Spleen (tissue), 11 donors: ENCODE data around the gene DCAF5. TPM values are rescaled to one million over a fixed set of nuclear protein-coding genes. Genes with fewer than 3 reads are reported as not detected.
A peak's percentile ranks its signal among the peaks of the same experiment; 100 is the strongest.

ENCODE experiments used
- DNase-seq: peaks from one replicate; pipeline ENCODE4 v3.0.0-alpha.2; 2020
- H3K27ac ChIP-seq, 8 donors: fragments of 200-600 bp; sonication (generic) in 7 of 8; 1 replicate in 4 of 8; 2 replicates in 4 of 8; pipeline versions ENCODE4 v1.5.0 to v1.8.0; 2016 to 2021; ENCODE audit warnings: inconsistent platforms in 4 of 8, mild to moderate bottlenecking in 4 of 8, moderate library complexity in 1 of 8
- H3K27me3 ChIP-seq, 7 donors: fragments of 200-600 bp; sonication (generic) in 6 of 7; replicated peaks in 1 of 7; 1 replicate in 4 of 7; 2 replicates in 3 of 7; pipeline versions ENCODE4 v1.5.0 to v1.8.0; 2016 to 2021; ENCODE audit warnings: inconsistent platforms in 3 of 7, mild to moderate bottlenecking in 1 of 7
- H3K36me3 ChIP-seq, 6 donors: fragments of 200-600 bp; sonication (generic) in 5 of 6; 1 replicate in 4 of 6; 2 replicates in 2 of 6; pipeline versions ENCODE4 v1.5.0 to v1.8.0; 2016 to 2021; ENCODE audit warnings: inconsistent platforms in 2 of 6
- H3K4me1 ChIP-seq, 6 donors: fragments of 200-600 bp; sonication (generic) in 5 of 6; 1 replicate in 3 of 6; 2 replicates in 3 of 6; pipeline versions ENCODE4 v1.5.0 to v1.8.0; 2016 to 2021; ENCODE audit warnings: inconsistent platforms in 3 of 6
- H3K4me3 ChIP-seq, 8 donors: fragments of 200-600 bp; sonication (generic) in 7 of 8; 1 replicate in 4 of 8; 2 replicates in 4 of 8; pipeline versions ENCODE4 v1.5.0 to v1.8.0; 2016 to 2021; ENCODE audit warnings: inconsistent platforms in 4 of 8, mild to moderate bottlenecking in 4 of 8, moderate library complexity in 2 of 8
- H3K9me3 ChIP-seq, 8 donors: fragments of 200-600 bp; sonication (generic) in 7 of 8; 1 replicate in 4 of 8; 2 replicates in 4 of 8; pipeline versions ENCODE4 v1.5.0 to v1.8.0; 2016 to 2021; ENCODE audit warnings: inconsistent platforms in 4 of 8
- CTCF ChIP-seq, 11 experiments: fragments of 200-600 bp in 7 of 11; fragments of 450-650 bp in 4 of 11; sonication (generic) in 4 of 11; IDR thresholded peaks in 8 of 11; conservative IDR thresholded peaks in 3 of 11; 1 replicate in 7 of 11; 2 replicates in 4 of 11; pipeline versions ENCODE4 v1.4.0 to v1.8.0; 2016 to 2021; ENCODE audit warnings: antibody characterized with exemption in 11 of 11, inconsistent platforms in 4 of 11, mild to moderate bottlenecking in 1 of 11
- POLR2A ChIP-seq, 3 donors: fragments of 450-650 bp; IDR thresholded peaks; one replicate each; pipeline ENCODE4 v1.5.1; 2017; ENCODE audit warnings: antibody characterized with exemption in 3 of 3, mild to moderate bottlenecking in 1 of 3
- POLR2AphosphoS5 ChIP-seq, 3 donors: sonication (generic); formaldehyde crosslinking; IDR thresholded peaks; one replicate each; pipeline ENCODE4 v1.5.1; 2017; ENCODE audit warnings: antibody characterized with exemption in 3 of 3
- WGBS, 5 donors: extraction: QIAGEN DNeasy Blood & Tissue Kit in 3 of 5; methylation state at CpG; one replicate each; pipeline versions ENCODE4 v1.1.5 to v1.1.7; 2013 to 2018; 5-methylcytosine and 5-hydroxymethylcytosine counted together
- intact Hi-C: fragments of 100-400 bp; cut with DNase I; formaldehyde crosslinking; loops from one replicate; pipeline ENCODE4 v1.15.0; 2023; ENCODE audit warnings: low total_unique reads
- polyA plus RNA-seq, 3 donors: library from polyadenylated mRNA; stranded (reverse); fragments of 200-250 nt; gene quantifications; one replicate each; pipeline ENCODE4 v1.2.1, GENCODE V29; 2013
- total RNA-seq, 7 donors: library from RNA; depleted of rRNA in 3 of 7; stranded (reverse); fragments of >200 nt in 3 of 7; fragmentation: NEBNext Ultra II Directional in 4 of 7; extraction: Animal tissue kit (Norgen Biotek cat#: 25700) in 4 of 7; gene quantifications; one replicate each; pipeline versions ENCODE4 v1.1.0 to v1.2.1, GENCODE V29; 2016 to 2021
- donor health status: healthy with polysubstance abuse.
- donor health status: DM: no; HTN: no; CAD: no; lungs with moderate emphysema.
- donor health status: DM: no; HTN: no; CAD: no.
- donor health status: Bipolar disorder and iron deficiency.
- donor health status: healthy.
- donor health status: DM: no; HTN: no; CAD: no.
- donor health status: DM: yes; HTN: yes; CAD: no.

The DCAF5 gene
- total and polyA plus RNA-seq, 10 donors = 10.3 to 60.6 (median 44.1) TPM

- TF ChIP-seq POLR2A (IDR thresholded peaks at IDR 0.05) = no peak
- no peak for TF ChIP-seq CTCF (IDR thresholded peaks at IDR 0.05 in 8 of 11, conservative IDR thresholded peaks at IDR 0.05 in 3 of 11)
- no peak for TF ChIP-seq POLR2AphosphoS5 (IDR thresholded peaks at IDR 0.05)
- Histone ChIP-seq H3K4me3 (no peak overlapping the region), H3K36me3 (no peaks in the 10 kb centered on the region), H3K4me1 (peaks cover 15 to 68% (median 42%) of the 10 kb centered on the region in 6 donors), H3K9me3 (no peaks in the 10 kb centered on the region), H3K27ac (peak overlapping the region in 6 of 8 donors; percentile 62 to 91 (median 77)), H3K27me3 (peaks cover 0 to 52% (median 0%) of the 10 kb centered on the region in 7 donors)
- 39 to 61% (median 57%) methylated on average over 2 to 3 of the region's 3 CpGs for whole genome bisulfite sequencing, 5 donors
- no peak for DNase-seq
- intact Hi-C loops = no loop called here
These were observed 110.6 kb downstream of the DCAF5 start for GRCh38 chr14:69042299-69042698.

- H3K4me1 ChIP-seq = peaks cover 15 to 63% (median 39%) of the 10 kb centered on the region in 6 donors
- WGBS, 5 donors = 82 to 92% (median 84%) methylated on average over 7 of the region's 7 CpGs
- intact Hi-C loops = no loop called here
- no peak for TF ChIP-seq CTCF (IDR thresholded peaks at IDR 0.05 in 8 of 11, conservative IDR thresholded peaks at IDR 0.05 in 3 of 11)
- peak in 2 of 3 donors; percentile 22 to 25 for TF ChIP-seq POLR2AphosphoS5 (IDR thresholded peaks at IDR 0.05)
- H3K4me3 ChIP-seq = no peak overlapping the region
- H3K27ac ChIP-seq = peak overlapping the region in 2 of 8 donors; percentile 86 to 91
- no peak for DNase-seq
- H3K9me3 ChIP-seq = no peaks in the 10 kb centered on the region
- H3K36me3 ChIP-seq = no peaks in the 10 kb centered on the region
- peaks cover 0 to 57% (median 0%) of the 10 kb centered on the region in 7 donors for H3K27me3 ChIP-seq
These were observed 111.1 kb downstream of the DCAF5 start for GRCh38 chr14:69041783-69042182.

GRCh38 chr14:69040353-69040752, 112.6 kb downstream of the DCAF5 start:
- intact Hi-C loops = no loop called here
- TF ChIP-seq POLR2AphosphoS5 (IDR thresholded peaks at IDR 0.05) (peak in 1 of 3 donors; percentile 16), POLR2A (IDR thresholded peaks at IDR 0.05) (no peak)
- no peak for DNase-seq
- Histone ChIP-seq H3K4me3 (no peak overlapping the region), H3K36me3 (no peaks in the 10 kb centered on the region), H3K9me3 (no peaks in the 10 kb centered on the region), H3K4me1 (peaks cover 6 to 50% (median 26%) of the 10 kb centered on the region in 6 donors), H3K27me3 (peaks cover 0 to 58% (median 0%) of the 10 kb centered on the region in 7 donors), H3K27ac (peak overlapping the region in 2 of 8 donors; percentile 7 to 33)
- 57 to 85% (median 67%) methylated on average over 2 of the region's 2 CpGs for WGBS, 5 donors

- peaks cover 5 to 47% (median 18%) of the 10 kb centered on the region in 6 donors for H3K4me1 ChIP-seq
- no peak overlapping the region for H3K4me3 ChIP-seq
- H3K27me3 ChIP-seq = peaks cover 0 to 53% (median 0%) of the 10 kb centered on the region in 7 donors
- DNase-seq = no peak
- H3K36me3 ChIP-seq = no peaks in the 10 kb centered on the region
- H3K27ac ChIP-seq = no peak overlapping the region
- no peak for TF ChIP-seq CTCF (IDR thresholded peaks at IDR 0.05 in 8 of 11, conservative IDR thresholded peaks at IDR 0.05 in 3 of 11)
- TF ChIP-seq POLR2AphosphoS5 (IDR thresholded peaks at IDR 0.05) = no peak
- TF ChIP-seq POLR2A (IDR thresholded peaks at IDR 0.05) = no peak
- no peaks in the 10 kb centered on the region for H3K9me3 ChIP-seq
- intact Hi-C loops = no loop called here
These were observed 113.7 kb downstream of the DCAF5 start for GRCh38 chr14:69039288-69039628.
